Vagina (tissue), 2 donors: Measurements from ENCODE around the gene RGS9BP.

Experiments
- CTCF ChIP-seq, 3 experiments: fragments of 450-650 bp in 2 of 3; fragments of 200-600 bp in 1 of 3; sonication (generic) in 1 of 3; IDR thresholded peaks; one replicate each; pipeline ENCODE4 v1.5.1; 2017 to 2019; ENCODE audit warnings: antibody characterized with exemption in 3 of 3, mild to moderate bottlenecking in 2 of 3, moderate library complexity in 2 of 3
- POLR2AphosphoS5 ChIP-seq, 2 donors: sonication (generic); formaldehyde crosslinking; IDR thresholded peaks; one replicate each; pipeline ENCODE4 v1.9.0; 2017; ENCODE audit warnings: antibody characterized with exemption in 2 of 2, mild to moderate bottlenecking in 2 of 2, low read depth in 1 of 2; ENCODE audit not compliant: insufficient read depth in 1 of 2

DNA sequence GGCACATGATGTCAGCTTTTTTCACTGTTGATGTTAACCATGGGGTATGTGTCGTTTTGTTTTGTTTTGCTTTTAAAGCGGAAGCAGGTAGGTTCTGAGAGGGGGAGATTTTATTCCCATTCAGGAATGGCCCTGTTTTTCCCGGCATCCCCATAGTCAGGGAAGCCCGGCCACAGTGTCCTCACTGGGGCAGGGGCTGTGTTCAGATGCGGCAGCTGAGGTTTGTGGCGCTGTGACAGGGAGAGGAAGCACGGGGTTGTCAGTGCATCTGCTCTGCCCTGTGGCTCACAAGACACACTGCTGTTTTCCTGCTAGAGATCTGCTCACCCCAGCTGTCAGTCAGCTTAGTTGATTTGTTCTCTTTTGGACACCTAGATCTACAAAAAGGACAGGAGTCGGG lies 28.3 kb upstream of the RGS9BP start:
- TF ChIP-seq POLR2AphosphoS5 (IDR thresholded peaks at IDR 0.05; ENCODE audit: insufficient read depth in 1 of 2, low read depth in 1 of 2) (no peak), CTCF (IDR thresholded peaks at IDR 0.05) (no peak)
